Fibroblast of the conjunctiva (primary cell): Measurements from ENCODE around the gene ARHGEF7.

Experiments
- DNase-seq: peaks from one replicate; pipeline ENCODE4 v3.0.0-alpha.2; 2010; ENCODE audit warnings: low read depth

ARHGEF7 gene

GRCh38 chr13:111303559-111303958, 188.4 kb downstream of the ARHGEF7 start:
- DNase-seq = no peak

GRCh38 chr13:111304041-111304544, 189.0 kb downstream of the ARHGEF7 start:
- DNase-seq = no peak

GRCh38 chr13:111304603-111305289, 189.6 kb downstream of the ARHGEF7 start:
- no peak for DNase-seq

- DNase-seq = no peak
These were observed 198.0 kb downstream of the ARHGEF7 start for GRCh38 chr13:111312944-111313590.

GRCh38 chr13:111313911-111314425, 198.9 kb downstream of the ARHGEF7 start:
- no peak for DNase-seq

GRCh38 chr13:111314852-111315251, 199.7 kb downstream of the ARHGEF7 start:
- DNase-seq = no peak

- DNase-seq = no peak
These were observed 200.4 kb downstream of the ARHGEF7 start for GRCh38 chr13:111315347-111315995.

- no peak for DNase-seq
These were observed 201.1 kb downstream of the ARHGEF7 start for GRCh38 chr13:111316161-111316730.

- DNase-seq = no peak
These were observed 202.0 kb downstream of the ARHGEF7 start for GRCh38 chr13:111317042-111317550.

GRCh38 chr13:111317571-111318345, 202.6 kb downstream of the ARHGEF7 start:
- no peak for DNase-seq

- DNase-seq = no peak
These were observed 203.3 kb downstream of the ARHGEF7 start for GRCh38 chr13:111318386-111318785.

GRCh38 chr13:111319521-111319920, 204.4 kb downstream of the ARHGEF7 start:
- DNase-seq = no peak

GRCh38 chr13:111319998-111320911, 205.1 kb downstream of the ARHGEF7 start, which contains the start of gene TEX29:
Gene TEX29, plus strand, starts transcription at chr13:111320642. Its CDS starts 249 bp downstream, at chr13:111320891.
- DNase-seq = no peak

- DNase-seq = no peak
These were observed 207.1 kb downstream of the ARHGEF7 start for GRCh38 chr13:111322001-111322915.

- DNase-seq = no peak
These were observed 207.8 kb downstream of the ARHGEF7 start for GRCh38 chr13:111322916-111323331.

- no peak for DNase-seq
These were observed 208.4 kb downstream of the ARHGEF7 start for GRCh38 chr13:111323549-111323948.

GRCh38 chr13:111323950-111324651, 209.0 kb downstream of the ARHGEF7 start:
- no peak for DNase-seq

GRCh38 chr13:111324736-111325135, 209.6 kb downstream of the ARHGEF7 start:
- no peak for DNase-seq
